HS-27A (cell line): ENCODE data around the gene KCNQ2.

Experiments used
- DNase-seq: peaks from one replicate; pipeline ENCODE4 v3.0.0-alpha.2; 2012; ENCODE audit warnings: low read depth, missing footprints

The KCNQ2 gene

DNA sequence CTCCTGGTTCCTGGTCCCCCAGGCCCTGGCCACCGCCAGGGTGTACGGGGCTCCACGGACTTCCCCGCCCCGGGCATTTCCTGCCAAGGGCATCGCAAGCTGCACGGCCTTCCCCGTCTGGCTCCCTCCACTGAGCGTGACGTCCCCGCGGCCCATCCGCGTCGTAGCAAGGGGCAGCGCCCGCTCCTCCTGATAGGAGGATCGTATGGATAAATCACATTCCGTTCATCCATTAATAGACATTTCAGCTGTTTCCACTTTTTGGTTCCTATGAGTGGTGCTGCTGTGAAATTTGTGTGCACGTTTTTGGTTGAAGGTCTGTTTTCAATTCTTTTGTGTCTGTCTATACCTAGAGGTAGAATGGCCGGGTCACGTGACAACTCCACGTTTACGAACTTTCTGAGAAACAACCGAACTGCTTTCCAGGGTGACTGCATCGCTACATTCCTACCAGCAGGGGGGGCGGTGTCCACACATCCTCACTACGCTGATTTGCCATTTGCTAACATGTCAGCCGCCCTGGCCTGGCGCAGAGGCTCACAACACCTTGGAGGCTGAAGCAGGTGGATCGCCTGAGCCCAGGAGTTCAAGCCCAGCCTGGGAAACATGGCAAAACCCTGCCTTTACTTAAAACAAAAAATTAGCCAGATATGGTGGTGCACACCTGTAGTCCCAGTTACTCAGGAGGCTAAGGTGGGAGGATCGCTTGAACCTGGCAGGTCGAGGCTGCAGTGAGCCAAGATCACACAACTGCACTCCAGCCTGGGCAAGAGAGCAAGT, 37.7 kb downstream of the KCNQ2 start:
- DNase-seq, result no peak

DNA sequence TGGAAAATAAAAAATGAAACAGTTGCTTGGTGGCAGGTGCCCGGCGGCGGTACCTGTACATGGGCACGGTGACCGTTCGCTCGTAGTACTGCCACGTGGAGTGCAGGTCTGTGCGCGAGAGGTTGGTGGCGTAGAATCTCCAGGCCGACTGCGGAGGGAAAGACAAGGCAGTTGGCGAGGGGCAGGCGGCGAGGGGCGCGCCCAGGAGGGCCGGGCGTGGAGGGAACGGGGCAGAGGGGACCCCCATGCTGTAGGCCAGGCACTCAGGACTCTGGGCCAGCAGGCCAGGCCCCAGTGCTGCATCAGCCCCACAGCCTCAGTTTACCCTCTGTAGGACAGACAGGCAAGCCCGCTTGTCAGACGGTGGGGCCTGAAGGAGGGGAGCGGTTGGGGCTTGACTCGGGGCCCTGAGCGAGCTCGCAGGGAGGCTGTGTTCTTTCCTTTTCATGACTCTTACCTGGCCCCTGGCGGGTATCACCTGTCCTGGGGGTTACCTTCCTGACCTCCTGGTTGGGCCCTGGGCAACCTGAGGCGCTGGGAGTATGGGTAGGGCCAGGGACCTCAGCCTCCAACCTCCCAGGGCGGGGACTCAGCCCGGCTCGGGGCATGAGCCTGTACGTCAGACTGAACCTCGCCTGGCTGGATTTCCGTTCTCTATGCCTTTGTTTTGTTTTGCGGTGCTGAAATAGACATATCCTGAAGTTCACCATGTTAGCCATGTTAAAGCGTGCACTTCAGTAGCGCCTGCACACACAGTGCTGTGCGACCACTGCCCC, 38.5 kb downstream of the KCNQ2 start:
- no peak for DNase-seq

DNA sequence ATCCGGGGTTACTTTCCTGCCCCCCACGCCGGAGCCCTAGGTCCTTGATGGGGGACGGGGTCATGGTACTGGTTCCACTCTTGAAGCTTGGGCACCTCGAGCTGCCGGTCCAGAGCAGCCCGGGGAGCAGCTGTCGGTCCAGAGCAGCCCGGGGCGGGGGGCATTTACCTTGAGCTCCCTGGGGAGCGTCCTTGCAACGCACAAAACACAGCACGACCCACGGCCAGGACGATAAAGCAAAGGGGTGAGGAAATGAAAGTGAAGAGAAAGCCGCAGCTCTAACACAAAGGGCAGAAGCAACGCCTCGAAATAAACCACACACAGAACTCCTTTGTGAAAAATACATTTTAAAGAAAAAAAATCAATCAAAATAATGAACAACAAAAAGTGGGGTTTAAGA, 39.1 kb downstream of the KCNQ2 start:
- DNase-seq, result no peak

DNA sequence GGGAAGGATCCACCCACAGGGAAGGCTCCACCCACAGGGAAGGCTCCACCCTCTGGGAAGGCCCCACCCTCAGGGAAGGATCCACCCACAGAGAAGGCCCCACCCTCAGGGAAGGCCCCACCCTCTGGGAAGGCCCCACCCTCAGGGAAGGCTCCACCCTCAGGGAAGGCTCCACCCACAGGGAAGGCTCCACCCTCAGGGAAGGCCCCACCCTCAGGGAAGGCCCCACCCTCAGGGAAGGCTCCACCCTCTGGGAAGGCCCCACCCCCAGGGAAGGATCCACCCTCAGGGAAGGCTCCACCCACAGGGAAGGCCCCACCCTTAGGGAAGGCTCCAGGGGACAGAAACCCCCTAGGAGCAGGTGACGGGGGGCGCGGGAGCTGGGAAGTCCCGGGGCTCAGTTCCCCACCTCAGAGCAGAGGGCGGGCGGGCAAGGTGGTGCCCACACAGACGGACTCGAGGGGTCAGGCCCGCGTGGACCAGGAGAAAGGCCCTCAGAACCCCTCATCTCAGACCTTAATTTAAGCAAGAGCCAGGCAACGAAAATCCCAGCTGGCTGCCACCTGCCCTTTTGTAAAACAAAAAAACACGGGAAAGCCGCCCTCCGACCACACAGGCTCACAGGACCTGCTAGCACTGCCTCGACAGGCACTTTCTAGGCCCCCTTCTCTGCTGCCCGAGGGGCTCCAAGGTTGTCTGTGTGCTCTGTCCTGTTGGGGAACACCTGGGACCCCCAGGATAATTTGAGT, 39.7 kb downstream of the KCNQ2 start:
- no peak for DNase-seq

DNA sequence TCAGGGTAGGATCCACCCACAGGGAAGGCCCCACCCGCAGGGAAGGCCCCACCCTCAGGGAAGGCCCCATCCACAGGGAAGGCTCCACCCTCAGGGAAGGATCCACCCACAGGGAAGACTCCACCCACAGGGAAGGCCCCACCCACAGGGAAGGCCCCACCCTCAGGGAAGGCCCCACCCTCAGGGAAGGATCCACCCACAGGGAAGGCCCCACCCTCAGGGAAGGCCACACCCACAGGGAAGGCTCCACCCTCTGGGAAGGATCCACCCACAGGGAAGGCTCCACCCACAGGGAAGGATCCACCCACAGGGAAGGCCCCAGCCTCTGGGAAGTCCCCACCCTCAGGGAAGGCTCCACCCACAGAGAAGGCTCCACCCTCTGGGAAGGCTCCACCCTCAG, 40.5 kb downstream of the KCNQ2 start:
- DNase-seq, result no peak

DNA sequence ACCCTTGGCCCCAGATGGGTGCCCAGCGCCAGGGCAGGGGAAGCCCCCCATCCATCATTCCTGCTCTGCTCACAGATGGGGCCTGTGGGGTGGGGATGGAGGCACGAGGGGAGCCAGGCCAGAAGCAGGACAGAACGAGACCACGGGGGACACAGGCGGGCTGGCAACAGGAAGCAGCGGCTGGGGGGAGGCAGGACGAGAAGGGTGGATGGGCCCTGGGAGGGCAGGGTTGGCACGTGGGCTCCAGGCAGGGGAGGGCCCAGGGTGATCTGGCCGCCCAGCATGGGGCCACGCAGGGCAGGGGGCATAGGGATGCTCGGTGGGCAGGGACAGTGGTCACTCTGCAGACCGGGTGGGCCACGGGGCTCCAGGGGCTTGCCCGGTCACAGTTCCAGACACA, 41.6 kb downstream of the KCNQ2 start:
- DNase-seq, result no peak

DNA sequence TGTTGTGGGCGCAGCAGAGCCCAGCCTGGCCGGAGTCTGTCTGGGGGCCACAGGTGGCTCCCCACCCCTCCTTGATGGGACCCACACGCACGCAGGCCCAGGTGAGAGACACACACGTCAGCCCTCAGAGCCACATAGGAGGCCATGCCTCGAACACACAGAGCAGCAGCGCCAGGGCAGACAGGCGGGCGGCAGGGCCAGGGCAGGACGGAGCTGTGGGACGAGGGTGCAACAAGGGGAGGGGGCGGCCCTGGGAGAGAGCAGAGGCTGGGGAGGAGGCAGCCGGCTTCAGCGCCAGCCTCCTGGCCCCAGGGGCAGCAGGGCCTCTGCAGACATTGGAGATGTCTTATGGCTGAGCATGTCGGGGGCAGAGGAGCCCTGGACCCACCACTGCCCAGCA, 42.5 kb downstream of the KCNQ2 start:
- DNase-seq, result no peak

DNA sequence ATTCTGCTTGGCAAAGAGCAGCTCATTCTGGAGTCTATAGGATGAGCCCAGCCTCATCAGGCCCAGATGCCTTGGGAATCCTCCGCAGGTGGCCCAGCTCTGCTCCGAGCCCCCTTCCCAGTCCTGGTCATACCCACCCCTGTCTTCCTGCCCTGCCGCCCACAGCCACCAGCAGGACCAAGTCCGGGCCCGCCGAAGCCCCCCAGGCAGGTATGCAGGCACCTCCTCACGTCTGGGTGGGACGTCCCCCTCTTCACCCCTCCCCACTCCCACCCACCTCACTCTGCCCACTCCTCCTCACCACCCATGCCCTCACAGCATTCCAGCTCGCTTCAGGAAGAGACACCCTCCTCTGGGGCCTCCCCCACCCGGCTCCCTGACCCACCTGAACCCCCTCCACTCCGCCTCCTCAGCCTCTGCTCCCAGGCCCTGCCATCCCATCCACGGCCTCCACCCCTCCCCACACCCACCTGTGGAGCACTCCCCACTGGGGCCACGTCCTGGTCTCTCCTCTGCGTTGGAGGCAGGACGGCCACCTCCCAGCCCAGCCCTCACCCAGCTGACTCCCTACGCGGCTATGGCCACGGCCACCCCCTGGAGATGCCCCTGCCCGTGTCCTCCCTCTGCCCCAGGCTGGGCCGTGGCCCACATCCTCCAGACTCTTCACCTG, 43.4 kb downstream of the KCNQ2 start:
- DNase-seq, result no peak

DNA sequence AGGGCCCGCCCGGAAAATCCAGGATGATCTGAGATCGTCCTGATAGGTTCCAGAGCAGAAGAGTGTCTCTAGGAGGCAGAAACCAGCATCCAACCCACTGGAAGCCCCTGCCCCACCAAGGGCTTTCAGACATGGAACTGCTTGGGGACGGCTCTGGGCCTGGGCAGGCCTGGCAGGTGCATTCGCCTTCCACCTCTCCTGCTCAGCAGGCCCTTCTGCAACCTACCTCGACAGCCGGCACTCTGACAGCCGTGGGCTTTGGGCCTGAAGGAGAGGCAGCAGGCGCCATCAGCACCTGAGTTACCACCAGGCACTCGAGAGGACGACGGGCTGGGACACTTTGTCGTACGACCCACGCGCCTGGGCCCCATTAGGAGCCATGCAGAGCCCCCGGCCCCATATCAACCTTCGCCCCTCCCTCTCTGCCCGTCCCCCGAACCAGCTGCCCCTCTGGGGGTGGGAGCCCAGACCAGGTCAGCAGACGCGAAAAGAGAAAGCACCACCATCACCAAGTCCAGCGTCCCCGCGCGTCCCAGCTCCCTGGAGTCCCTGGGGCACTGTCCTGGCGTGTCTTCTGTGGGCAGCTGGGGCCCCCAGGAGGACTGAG, 44.6 kb downstream of the KCNQ2 start:
- DNase-seq, result no peak

DNA sequence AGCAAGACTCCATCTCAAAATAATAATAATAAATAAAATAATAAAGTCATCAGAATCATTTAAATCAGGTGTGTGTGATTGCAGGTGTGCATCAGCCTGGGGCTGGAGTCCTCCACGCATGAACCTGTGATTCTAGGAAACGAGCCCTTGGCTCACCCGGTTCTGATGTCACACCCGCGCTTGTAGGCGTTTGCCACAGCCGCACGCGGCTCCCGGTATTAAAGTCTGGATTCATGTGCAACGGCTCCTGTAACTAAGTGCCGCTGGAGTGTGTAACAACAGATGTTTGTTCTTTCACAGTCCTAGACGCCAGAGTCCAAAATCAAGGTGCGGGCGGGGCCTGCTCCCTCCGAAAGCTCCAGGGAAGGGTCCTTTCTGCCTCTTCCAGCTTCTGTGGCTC, 45.2 kb downstream of the KCNQ2 start:
- DNase-seq, result no peak

DNA sequence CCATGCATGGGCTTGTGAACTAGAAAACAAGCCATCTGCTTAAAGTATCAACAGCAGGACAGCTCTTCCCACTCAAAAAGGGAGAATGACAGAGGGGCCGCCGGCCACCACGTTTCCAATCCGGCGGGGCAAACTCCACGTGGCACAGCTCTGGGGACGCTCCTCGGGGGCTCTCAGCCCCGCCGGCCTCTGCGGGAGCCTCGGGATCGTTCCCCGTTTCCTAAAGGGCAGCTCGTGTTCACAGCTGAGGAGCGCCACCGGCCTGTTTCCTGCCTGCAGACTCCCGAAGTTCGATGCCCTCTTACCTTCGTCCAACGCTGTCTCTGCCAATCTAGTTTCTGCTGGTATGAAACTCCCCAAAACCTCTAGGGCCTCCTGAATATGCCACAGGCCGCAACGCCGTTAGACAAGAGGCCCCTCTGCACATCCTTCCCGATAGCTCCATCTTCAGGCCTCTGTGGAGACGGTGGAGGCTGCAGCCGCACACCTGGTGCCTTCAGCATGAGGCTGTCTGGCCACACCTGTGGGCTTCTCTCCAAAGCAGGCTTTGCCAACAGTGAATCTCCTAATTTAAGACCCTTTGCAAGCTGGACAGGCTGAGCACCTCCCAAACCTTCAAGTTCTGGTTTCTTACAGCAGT, 46.5 kb downstream of the KCNQ2 start:
- DNase-seq, result no peak

DNA sequence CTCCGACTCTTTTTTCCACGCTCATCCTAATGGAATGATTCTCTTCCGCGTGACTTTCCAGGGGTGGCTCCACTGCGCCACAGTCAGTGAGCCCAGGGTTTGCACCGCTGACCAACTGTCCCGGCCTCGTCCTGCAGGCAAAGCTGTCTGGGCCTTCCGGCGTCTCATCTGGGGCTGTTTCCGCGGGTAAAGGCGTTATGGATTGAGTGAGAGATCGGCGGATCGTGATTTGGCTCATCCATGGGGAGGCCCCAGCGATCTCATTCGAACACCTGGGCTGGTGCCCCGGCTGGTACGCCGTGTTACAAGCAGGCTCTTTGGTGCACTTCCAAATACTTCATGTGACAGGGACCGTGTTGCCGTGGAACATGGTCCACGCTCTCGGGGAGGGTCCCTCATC, 47.8 kb downstream of the KCNQ2 start:
- DNase-seq, result no peak

DNA sequence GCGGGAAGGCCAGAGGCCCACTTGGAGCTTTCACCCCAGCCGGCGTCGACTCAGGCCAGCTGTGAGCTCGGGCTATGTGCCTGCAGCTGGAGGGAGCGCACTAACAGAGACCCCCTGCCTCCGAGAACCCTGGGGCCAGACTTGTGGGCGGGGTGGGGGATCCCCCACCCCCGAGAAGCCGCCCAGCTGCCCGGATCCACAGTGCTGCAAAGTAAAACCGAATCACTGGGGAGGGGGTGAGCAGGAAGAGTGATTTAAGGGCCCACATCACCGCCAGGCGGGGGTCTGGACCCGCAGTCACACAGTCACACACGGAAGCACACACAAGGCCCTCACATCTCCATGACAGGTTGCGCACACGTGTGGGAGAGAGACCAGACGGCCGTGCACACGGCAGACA, 48.7 kb downstream of the KCNQ2 start:
- no peak for DNase-seq

DNA sequence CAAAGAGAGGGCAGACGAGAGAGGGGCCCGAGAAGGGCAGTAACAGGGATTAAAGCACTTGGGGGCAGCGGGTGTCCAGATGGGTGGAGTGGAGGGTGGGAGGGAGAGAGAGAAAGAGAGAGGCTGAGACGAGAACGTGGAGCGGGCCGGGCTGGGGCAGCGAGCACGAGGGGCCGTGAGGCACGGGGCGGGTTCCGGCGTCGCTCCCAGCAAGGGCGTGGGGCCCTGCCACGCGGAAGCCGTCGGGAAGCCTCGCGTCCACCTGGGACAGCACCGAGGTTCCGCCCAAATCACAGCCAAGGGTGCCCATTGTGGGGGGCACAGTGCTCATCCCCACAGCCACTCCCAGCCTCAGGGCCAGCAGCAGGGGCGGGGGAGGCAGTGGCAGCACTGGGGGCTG, 49.8 kb downstream of the KCNQ2 start:
- DNase-seq, result no peak

DNA sequence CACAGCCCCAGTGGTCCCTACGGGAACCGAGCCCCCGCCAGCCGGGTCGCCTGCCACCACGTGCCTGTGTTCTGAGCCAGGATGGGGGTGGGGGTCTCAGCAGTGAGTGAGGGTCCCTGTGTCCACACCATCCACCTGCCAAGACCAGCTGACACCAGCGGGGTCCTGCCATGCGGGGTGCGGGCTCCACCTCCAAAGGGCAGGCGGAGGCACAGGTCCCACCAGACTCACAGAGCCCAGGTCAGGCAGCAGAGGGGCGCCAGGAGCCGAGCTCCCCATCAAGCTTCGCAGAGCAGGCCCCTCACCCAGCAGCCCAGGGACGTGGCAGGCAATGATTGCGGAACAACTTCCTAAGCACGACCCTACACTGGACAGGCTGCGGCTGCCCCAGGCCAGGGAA, 50.5 kb downstream of the KCNQ2 start:
- DNase-seq, result no peak

DNA sequence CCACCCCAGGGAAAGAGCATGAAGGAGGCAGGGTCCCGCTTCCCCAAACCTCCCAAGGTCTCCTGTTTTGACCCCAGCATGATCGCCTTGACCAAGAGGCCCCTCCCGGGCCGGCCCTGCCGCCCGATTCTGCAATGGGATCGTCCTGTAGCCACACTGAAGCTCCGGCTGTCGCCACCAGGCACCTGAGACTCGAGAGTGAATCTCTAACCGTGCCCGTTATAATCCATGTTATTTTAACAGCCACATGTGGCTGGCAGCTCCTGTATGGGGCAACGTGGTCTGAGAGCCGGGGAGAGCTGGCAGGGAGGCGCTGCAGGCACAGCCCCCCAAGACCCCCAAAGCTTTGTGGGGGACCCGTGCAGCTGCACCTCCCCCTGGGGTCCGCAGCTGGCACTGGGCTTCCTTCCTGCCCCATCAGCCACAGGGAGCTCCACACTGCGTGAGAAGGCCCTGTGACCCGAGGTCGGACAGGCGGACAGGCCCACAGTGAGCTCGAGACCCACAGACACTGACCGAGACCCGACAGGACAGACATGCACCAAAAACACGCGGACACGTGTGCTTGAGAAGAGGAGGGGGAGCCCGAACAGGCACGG, 51.3 kb downstream of the KCNQ2 start:
- no peak for DNase-seq

DNA sequence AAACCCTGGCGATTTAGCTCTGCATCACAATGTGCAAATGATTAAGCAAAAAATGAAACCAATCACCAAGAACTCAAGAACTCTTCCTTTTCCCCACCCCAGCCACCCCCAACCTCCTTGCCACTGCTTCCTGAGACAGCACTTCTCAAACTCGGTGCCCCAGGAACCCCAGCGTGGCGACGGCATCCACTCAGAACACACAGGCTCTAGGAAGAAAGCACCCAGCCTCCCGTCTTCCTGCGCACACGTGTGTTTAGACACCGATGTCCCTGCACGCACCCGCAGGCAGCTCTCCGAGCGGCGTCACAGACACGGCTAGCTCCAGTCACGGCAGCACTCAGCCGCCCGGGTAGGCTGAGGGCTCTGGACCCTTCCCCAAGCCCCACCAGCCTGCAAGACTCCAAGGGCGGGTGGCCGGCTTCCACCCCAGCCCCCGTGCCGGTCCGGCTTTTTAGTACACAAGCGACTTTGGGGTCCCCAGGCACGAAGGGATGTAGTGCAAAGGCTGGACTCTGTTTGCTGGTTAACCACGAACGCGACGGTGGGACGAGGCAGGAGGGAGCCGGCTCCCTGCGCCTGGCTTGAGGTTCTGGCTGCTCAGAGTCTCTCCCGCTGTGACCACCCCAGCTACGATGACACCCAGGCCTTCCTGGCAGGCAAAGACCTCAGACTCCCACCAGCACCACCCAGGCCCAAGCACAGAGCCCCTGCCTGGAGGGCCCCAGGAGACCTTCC, 51.9 kb downstream of the KCNQ2 start:
- DNase-seq, result no peak

DNA sequence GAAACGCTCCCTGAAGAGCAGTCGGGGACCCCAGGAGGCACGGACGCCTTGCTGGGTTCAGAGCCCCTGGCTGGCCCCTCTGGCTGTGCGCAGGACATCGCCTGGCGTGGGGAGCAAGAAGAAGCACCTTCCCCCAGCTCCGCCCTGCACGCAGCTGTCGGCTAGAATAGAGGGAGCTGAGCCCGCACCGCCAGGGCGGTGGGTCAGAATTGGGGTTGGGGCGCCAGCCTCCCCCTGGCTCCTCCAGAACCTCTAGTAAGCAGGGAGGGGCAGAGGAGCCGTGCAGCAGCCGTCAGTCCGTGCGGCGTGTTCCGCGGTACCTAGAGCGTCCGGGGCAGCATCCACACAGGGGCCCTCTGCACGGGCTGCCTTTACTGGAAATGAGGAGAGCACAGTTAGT, 53.2 kb downstream of the KCNQ2 start:
- DNase-seq, result no peak

DNA sequence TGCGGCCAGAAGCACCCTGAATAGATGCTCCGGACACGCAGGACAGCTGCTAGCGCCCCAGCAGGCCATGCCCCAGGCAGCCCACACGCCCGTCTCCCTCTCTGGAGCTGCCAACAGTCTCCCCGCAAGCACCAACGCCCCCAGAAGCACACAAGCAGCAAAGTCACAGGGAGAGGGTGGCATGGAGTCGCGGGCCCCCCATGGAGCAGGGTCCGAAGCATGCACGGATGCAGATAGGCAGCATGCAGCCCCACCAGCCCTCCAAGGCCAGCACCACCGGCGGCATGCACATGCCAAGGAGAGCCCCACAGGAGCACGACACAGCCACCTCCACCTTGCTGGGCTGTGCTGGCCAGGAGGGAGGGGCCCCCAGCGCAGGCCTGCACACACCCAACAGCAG, 53.8 kb downstream of the KCNQ2 start:
- no peak for DNase-seq

DNA sequence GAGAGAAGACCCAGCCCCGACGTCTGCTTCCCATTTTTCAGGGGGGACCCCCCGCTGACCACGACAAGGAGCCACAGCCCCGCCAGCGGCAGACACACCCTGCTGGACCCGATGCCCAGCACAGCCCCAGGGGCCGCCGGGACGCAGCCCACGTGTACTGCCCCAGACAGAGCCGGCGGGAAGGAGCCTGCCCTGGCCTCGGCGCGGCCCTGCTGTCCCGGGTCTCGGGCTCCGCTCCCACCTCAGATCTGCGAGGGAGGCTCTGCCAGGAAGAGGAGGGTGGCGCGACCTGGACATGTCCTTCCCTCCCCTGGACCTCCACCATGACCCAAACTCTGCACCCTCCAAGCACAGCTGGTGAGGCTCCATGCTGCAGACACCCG, 54.7 kb downstream of the KCNQ2 start:
- no peak for DNase-seq
